WI38 (cell line): ENCODE results near the gene MID1.

Experiments
- H3K4me3 ChIP-seq: 2 replicates; pipeline ENCODE4 v1.5.1; 2011; ENCODE audit warnings: low read depth, mild to moderate bottlenecking, control low read depth, low read length
- CTCF ChIP-seq: IDR thresholded peaks from 2 replicates; pipeline ENCODE4 v1.5.1; 2012; ENCODE audit warnings: low read depth, mild to moderate bottlenecking, control low read depth, low read length

MID1 gene

GRCh38 chrX:10567136-10567535 lies 53.2 kb downstream of the MID1 start:
- no peak for TF ChIP-seq CTCF
- no peak overlapping the region for H3K4me3 ChIP-seq

GRCh38 chrX:10566716-10567097 lies 53.7 kb downstream of the MID1 start:
- TF ChIP-seq CTCF: no peak
- no peak overlapping the region for H3K4me3 ChIP-seq

GRCh38 chrX:10564484-10564883 lies 55.9 kb downstream of the MID1 start:
- TF ChIP-seq CTCF: no peak
- H3K4me3 ChIP-seq: no peak overlapping the region

- TF ChIP-seq CTCF: no peak
- no peak overlapping the region for H3K4me3 ChIP-seq
Observed at GRCh38 chrX:10557166-10557565, 63.2 kb downstream of the MID1 start.

GRCh38 chrX:10556405-10556804 lies 64.0 kb downstream of the MID1 start:
- no peak overlapping the region for H3K4me3 ChIP-seq

GRCh38 chrX:10555846-10556245 lies 64.5 kb downstream of the MID1 start:
- no peak overlapping the region for H3K4me3 ChIP-seq
- TF ChIP-seq CTCF: no peak

More at GRCh38 chrX:10556405-10556804, 64.0 kb downstream of the MID1 start:
- no peak for TF ChIP-seq CTCF

- TF ChIP-seq CTCF: no peak
- no peak overlapping the region for H3K4me3 ChIP-seq
Observed at GRCh38 chrX:10554612-10555270, 65.6 kb downstream of the MID1 start.
